ENCODE measurements around the gene HSPBP1. TPM values are rescaled to one million over a fixed set of nuclear protein-coding genes. Genes with fewer than 3 reads are reported as not detected.
A peak's percentile ranks its signal among the peaks of the same experiment; 100 is the strongest.

The HSPBP1 gene
- total and polyA plus RNA-seq, 2 of the 13 experiments (the other 11 are each of a cell fraction or from before 2014, with no cell fraction given): 22.3 to 33.7 TPM

DNA sequence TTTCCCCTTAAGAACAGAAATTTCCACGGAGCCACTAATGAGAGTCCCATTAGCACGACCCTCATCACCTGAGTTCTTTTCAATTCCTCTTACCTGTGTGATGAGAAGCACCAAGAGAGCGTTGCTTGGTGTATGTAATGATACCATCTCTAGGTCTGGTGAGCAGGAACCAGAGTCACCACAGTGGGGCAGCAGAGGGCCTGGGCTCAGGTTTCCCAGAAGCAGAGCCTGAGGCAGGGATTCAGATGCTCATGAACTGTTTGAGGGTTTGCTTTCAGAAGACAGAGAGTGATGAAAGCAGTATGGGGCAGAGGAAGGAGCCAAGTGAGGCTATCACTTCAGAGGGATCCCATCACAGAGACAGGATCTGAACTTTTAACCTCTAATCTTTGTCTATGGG, 67.5 kb downstream of the HSPBP1 start (continued):
- TF ChIP-seq, protein P1, sequence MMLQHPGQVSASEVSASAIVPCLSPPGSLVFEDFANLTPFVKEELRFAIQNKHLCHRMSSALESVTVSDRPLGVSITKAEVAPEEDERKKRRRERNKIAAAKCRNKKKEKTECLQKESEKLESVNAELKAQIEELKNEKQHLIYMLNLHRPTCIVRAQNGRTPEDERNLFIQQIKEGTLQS (CRISPR knock-in tag; IDR thresholded peaks at IDR 0.05): no peak
- TF ChIP-seq HDAC6 (IDR thresholded peaks at IDR 0.05; ENCODE audit: low read depth, low read length) (no peak), SOX5 (CRISPR knock-in tag; IDR thresholded peaks at IDR 0.05; ENCODE audit: borderline replicate concordance) (peak; percentile 39; the same call in 1 of the 2 replicates), ELF4 (CRISPR knock-in tag; IDR thresholded peaks at IDR 0.05; ENCODE audit: borderline replicate concordance) (no peak), ZSCAN5A (CRISPR knock-in tag; IDR thresholded peaks at IDR 0.05; ENCODE audit: borderline replicate concordance) (no peak), CEBPG (CRISPR knock-in tag; IDR thresholded peaks at IDR 0.05) (0 out of 2 replicates have a peak, but pooled peaks have one; percentile 7), TBP (CRISPR knock-in tag; IDR thresholded peaks at IDR 0.05) (no peak), MIER2 (CRISPR knock-in tag; IDR thresholded peaks at IDR 0.05) (peak; percentile 55; the same call in 1 of the 2 replicates), FOXO4 (CRISPR knock-in tag; conservative IDR thresholded peaks at IDR 0.05) (no peak), CHD2 (IDR thresholded peaks at IDR 0.05; ENCODE audit: low read depth, low read length) (no peak), ELF3 (CRISPR knock-in tag; IDR thresholded peaks at IDR 0.05) (peak; percentile 23; the same call in 1 of the 2 replicates), DR1 (CRISPR knock-in tag; IDR thresholded peaks at IDR 0.05) (no peak), ETV5 (CRISPR knock-in tag; IDR thresholded peaks at IDR 0.05; ENCODE audit: borderline replicate concordance) (no peak), ZFP41 (CRISPR knock-in tag; IDR thresholded peaks at IDR 0.05; ENCODE audit: borderline replicate concordance) (no peak), ZNF660 (CRISPR knock-in tag; IDR thresholded peaks at IDR 0.05; ENCODE audit: borderline replicate concordance, low read depth) (no peak), TOPORS (CRISPR knock-in tag; IDR thresholded peaks at IDR 0.05) (no peak), GFI1 (CRISPR knock-in tag; IDR thresholded peaks at IDR 0.05; ENCODE audit: borderline replicate concordance) (no peak), ZNF891 (CRISPR knock-in tag; IDR thresholded peaks at IDR 0.05) (no peak), TBX3 (IDR thresholded peaks at IDR 0.05; ENCODE audit: borderline replicate concordance) (no peak), ZNF337 (CRISPR knock-in tag; IDR thresholded peaks at IDR 0.05; ENCODE audit: borderline replicate concordance, low read depth) (no peak), RELA (CRISPR knock-in tag; IDR thresholded peaks at IDR 0.05) (no peak)
- TF ChIP-seq, protein P2, sequence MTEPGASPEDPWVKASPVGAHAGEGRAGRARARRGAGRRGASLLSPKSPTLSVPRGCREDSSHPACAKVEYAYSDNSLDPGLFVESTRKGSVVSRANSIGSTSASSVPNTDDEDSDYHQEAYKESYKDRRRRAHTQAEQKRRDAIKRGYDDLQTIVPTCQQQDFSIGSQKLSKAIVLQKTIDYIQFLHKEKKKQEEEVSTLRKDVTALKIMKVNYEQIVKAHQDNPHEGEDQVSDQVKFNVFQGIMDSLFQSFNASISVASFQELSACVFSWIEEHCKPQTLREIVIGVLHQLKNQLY (CRISPR knock-in tag; IDR thresholded peaks at IDR 0.05): no peak
- TF ChIP-seq, protein P3, sequence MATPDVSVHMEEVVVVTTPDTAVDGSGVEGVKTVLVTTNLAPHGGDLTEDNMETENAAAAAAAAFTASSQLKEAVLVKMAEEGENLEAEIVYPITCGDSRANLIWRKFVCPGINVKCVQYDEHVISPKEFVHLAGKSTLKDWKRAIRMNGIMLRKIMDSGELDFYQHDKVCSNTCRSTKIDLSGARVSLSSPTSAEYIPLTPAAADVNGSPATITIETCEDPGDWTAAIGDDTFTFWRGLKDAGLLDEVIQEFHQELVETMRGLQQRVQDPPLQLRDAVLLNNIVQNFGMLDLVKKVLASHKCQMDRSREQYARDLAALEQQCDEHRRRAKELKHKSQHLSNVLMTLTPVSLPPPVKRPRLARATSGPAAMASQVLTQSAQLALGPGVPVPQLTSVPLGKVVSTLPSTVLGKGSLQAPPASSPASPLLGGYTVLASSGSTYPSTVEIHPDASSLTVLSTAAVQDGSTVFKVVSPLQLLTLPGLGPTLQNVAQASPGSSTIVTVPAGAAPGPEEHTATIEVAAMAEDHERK (CRISPR knock-in tag; IDR thresholded peaks at IDR 0.05; ENCODE audit: low read depth): no peak
- TF ChIP-seq, protein P4, sequence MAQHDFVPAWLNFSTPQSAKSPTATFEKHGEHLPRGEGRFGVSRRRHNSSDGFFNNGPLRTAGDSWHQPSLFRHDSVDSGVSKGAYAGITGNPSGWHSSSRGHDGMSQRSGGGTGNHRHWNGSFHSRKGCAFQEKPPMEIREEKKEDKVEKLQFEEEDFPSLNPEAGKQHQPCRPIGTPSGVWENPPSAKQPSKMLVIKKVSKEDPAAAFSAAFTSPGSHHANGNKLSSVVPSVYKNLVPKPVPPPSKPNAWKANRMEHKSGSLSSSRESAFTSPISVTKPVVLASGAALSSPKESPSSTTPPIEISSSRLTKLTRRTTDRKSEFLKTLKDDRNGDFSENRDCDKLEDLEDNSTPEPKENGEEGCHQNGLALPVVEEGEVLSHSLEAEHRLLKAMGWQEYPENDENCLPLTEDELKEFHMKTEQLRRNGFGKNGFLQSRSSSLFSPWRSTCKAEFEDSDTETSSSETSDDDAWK (CRISPR knock-in tag; IDR thresholded peaks at IDR 0.05): no peak

All from HepG2 (cell line).